Measurements from ENCODE around the gene TSPAN9.

- TF ChIP-seq POLR2AphosphoS5 (IDR thresholded peaks at IDR 0.05; ENCODE audit: low read depth, low read length) = no peak
- TF ChIP-seq SIN3A (IDR thresholded peaks at IDR 0.05; ENCODE audit: borderline replicate concordance, insufficient read depth, low read depth, low read length) = no peak
- TF ChIP-seq CTCF (IDR thresholded peaks at IDR 0.05) = no peak
These were observed 93.4 kb downstream of the TSPAN9 start for GRCh38 chr12:3170423-3171194.
